HG02571 (cell line): ENCODE results near the gene BMERB1.
"Not testable (repeated sequence)": the region's sequence is repeated elsewhere in the genome, so short reads cannot be mapped to it uniquely, and the experiment has no call there.

Source experiments
- ATAC-seq: cut with Tn5 transposase; IDR thresholded peaks from one replicate; pipeline ENCODE4 v1.9.1; 2021; ENCODE audit warnings: mild to moderate bottlenecking, moderate library complexity; ENCODE audit not compliant: unreplicated experiment

BMERB1 gene

DNA sequence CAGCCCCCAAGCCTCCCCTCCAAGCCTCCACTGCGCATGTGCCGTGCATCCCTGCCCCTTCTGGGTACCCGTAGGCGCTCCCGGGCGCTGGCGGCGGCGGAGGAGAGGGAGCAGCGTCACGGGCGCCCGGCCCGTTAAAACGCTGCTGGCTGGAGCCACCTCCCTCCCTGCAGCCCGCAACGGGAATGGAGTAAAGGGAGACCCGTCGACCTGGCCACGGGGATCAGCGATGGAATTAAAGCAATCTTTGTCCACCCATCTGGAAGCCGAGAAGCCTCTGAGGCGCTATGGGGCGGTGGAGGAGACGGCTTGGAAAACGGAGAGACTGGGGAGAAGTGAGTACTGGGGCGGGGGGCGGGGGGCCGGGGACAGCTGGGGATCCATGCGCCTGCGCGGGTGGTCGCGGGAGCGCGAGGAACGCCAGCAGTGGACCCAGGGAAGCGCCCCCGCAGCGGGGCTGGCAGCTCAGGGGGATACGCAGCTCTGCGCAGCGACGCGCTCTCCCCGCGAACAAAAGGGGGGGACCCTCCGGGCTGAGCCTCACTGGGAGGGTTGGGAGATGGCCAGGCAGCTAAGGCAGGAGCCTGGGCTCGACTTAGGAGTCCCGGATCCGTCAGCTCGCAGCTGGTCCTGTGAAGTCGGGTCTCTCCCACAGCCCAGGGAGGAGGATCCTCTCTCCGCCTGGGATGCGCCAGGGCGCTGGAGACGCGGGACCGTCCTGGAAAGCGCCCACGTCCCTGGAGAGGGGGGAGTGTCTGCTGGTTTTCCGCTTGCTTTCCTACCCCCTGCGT is at the start of gene BMERB1:
TSS of gene BMERB1 (plus strand) at position 164 of the 791 bp plus-strand sequence. CDS start at position 230, 66 bp downstream.
- no peak for ATAC-seq

DNA sequence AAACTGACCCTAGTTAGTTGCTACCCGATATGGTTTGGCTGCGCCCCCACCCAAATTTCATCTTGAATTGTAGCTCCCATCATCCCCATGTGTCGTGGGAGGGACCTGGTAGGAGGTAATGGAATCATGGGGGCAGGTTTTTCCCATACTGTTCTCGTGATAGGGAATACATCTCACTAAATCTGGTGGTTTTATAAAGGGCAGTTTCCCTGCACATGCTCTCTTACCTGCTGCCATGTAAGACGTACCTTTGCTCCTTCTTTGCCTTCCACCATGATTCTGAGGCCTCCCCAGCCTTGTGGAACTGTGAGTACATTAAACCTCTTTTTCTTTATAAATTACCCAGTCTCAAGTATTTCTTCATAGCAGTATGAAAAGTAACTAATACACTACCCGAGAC is 46.3 kb upstream of the BMERB1 start:
- not testable (repeated sequence) for ATAC-seq

DNA sequence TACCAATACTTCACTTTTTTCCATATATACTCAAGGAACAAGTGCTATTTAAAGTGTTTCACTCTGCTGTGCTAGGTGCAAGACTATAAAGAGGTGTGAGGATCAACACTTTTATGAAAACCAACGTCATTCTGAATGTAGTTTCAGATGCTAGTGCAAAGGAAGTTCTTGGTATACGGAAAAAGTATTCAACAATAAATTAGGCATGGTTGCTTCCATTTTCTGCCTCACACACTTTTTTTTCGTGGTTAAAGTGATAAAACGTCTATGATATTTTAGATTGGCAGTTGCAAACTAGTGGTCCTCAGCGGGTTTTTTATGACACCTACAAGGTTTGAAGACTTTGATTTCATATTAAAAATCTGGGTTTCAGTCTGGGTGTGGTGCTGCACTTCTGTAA is 44.5 kb upstream of the BMERB1 start:
- ATAC-seq = not testable (repeated sequence)

DNA sequence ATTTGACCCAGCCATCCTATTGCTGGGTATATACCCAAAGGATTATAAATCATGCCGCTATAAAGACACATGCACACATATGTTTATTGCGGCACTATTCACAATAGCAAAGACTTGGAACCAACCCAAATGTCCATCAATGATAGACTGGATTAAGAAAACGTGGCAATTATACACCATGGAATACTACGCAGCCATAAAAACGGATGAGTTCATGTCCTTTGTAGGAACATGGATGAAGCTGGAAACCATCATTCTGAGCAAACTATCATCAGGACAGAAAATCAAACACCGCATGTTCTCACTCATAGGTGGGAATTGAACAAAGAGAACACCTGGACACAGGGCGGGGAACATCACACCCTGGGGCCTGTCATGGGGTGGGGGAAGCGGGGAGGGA is 41.4 kb upstream of the BMERB1 start:
- ATAC-seq = not testable (repeated sequence)

DNA sequence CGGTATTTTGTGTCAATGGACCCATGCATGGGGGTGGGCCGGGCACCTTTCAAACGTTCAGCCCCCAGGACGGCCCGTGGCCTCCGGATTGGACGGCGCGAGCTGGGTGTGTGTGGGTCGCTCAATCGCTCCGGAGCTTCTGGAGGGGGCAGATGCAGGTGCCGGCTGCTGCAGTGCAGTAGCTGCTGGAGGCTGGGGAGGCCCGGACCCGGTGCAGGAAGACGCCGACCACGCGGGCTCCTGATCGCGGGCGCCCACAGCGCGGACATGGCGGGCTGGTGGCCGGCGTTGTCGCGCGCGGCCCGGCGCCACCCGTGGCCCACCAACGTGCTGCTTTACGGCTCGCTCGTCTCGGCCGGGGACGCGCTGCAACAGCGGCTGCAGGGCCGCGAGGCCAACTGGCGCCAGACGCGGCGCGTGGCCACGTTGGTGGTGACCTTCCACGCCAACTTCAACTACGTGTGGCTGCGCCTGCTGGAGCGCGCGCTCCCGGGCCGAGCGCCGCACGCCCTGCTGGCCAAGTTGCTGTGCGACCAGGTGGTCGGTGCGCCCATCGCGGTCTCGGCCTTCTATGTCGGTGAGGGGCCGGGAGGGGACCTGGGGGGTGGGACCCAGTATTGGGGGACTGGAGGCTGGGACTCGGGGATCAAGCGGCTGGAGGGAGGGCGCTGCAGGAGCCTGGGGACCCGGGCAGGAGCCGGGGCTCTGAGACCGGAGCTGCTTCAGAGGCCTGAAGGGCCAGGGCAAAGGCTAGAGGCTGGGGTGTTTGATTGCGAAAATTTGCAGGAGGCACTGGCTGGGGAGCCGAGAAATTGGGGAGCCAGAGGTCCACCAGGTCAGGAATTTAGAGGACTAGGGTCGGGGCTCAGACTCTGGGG is 38.5 kb upstream of the BMERB1 start, which contains the start of gene MPV17L:
TSS of gene MPV17L (plus strand) at position 124 of the 878 bp plus-strand sequence. CDS start at position 268, 144 bp downstream.
- not testable (repeated sequence) for ATAC-seq

DNA sequence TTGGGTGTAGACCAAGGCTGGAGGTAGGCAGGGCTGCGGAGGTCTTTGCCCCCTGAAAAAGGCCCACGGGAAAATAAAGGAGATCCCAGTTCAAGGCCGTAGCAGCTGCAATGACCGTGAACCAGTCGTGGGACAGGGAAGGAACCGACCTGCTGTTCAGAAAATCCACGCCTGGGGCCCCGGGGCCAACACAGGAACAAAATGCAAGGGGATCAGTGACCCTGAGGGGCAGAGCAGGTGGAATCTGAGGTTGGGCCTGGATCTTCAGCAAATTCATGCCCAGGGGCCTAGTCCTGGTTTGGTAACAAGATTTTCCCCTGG is 37.9 kb upstream of the BMERB1 start:
- ATAC-seq = not testable (repeated sequence)

DNA sequence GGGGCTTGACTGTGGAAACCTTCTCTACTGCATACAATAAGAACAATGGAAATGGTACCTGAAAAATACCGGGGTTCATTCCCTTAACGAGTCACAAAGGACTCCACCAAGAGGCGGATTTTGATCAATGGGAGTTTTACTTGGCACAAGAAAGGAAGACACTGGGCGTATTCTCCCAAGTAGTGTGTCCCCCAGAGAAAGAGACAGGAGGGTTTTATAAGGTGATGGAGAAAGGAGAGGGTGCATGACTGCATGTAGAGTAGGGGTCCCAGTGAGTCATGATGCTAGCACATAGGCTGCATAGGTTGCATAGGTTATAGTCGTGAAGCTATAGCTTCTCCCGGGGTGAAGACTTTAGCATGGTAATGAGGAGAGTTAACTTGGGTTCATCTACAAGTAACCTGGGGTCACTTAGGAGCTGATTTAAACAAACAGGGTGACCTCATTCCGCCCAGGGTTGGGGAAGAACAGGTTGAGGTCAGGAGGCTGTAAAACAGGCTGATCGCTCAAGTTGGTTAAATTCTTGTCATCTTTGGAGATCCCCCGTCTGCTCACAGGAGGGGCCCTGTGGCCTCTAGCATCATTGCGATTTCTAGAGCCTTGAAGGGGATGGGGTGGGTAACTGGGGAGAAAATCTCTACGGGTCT is 37.3 kb upstream of the BMERB1 start:
- ATAC-seq = no peak

DNA sequence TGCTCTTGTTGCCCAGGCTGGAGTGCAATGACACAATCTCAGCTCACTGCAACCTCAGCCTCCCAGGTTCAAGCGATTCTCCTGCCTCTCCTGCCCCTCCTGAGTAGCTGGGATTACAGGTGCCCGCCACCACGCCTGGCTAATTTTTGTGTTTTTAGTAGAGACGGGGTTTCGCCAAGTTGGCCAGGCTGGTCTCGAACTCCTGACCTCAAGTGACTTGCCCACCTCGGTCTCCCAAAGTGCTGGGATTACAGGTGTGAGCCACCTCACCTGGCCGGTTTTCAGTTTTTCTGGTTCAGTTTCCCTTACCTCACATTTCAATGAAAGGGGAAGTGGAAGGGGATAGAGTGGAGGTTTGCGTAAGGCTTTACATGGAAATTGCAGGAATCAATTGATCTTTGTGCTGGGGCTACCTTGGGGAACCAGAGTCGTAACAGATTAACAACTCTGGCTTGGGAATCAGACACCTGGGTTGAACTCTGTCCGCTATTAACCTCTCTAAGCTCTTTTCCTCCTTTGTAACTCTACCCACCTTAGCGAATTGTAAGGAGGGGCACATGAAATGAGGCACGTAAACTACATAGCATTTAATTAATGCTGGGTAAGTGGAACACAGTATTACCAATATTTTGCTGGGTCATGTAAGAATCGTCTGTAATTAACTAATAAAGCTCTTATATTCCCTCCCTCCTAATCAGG is 35.6 kb upstream of the BMERB1 start:
- ATAC-seq = no peak

DNA sequence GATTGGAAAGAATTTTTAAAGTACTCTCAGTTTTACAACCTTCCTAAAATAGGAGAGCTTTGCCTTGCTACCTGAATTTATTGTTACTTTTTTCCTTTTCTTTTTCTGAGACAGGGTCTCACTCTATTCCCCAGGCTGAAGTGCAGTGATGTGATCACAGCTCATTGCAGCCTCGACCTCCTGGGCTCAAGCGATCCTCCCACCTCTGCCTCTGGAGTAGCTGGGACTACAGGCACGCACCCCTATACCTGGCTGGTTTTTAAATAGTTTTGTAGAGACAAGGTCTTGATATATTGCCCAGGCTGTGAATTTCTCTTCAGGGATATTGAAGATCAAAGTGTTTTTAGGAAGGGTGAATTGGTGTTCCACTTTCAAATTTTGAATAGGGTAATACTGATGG is 35.1 kb upstream of the BMERB1 start:
- ATAC-seq = no peak

DNA sequence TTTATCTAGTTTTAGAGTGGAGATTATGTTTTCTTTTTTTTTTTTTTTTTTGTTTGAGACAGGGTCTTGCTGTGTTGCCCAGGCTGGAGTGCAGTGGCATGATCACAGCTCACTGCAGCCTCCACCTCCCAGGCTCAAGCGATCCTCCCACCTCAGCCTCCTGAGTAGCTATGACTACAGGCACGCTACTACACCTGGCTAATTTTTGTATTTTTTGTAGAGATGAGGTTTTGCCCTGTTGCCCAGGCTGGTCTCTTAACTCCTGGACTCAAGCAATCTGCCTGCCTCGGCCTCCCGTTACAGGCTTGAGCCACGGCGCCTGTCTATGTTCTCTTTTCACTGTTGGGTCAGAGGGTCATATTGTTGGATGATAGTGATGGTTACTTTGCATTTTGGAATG is 34.1 kb upstream of the BMERB1 start:
- not testable (repeated sequence) for ATAC-seq

DNA sequence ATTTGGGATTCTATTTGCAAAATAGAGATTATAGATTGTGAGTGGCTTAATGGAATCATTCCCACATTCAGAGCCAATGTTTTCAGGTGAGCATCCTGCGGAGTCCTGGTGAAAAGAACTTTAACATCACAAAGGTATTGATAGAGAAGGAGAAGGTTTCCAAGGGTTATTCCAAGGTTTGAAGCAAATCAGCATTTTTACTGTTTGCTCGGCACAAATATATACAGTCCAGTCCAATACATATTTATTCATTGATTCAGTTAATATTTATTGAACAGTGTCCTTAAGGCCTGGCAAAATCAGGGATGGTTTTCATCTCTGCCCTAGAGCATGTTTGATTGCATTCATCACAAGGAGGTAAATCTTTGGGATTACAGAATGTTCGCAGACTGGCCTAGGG is 32.4 kb upstream of the BMERB1 start:
- no peak for ATAC-seq

DNA sequence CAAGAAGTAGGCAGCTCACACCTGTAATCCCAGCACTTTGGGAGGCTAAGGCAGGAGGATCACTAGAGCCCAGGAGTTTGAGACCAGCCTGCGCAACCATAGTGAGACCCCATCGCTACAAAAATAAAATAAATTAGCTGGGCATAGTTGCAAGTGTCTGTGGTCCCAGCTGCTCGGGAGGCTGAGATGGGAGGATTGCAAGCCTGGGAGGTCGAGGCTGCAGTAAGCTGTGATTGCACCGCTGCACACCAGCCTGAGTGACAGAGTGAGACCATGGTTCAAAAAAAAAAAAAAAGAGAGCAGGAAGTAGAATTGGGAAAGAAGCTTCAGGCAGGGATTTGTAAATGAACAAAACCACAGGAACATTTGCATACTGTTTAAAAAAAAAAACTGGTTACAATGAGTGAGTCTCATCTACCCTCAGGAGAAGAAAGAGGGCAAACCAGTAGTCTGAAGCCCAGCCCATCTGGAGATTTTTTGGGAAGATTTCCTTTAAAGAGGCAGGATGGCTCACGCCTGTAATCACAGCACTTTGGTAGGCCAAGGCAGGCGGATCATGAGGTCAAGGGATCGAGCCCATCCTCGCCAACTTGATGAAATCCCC is 30.9 kb upstream of the BMERB1 start:
- no peak for ATAC-seq

DNA sequence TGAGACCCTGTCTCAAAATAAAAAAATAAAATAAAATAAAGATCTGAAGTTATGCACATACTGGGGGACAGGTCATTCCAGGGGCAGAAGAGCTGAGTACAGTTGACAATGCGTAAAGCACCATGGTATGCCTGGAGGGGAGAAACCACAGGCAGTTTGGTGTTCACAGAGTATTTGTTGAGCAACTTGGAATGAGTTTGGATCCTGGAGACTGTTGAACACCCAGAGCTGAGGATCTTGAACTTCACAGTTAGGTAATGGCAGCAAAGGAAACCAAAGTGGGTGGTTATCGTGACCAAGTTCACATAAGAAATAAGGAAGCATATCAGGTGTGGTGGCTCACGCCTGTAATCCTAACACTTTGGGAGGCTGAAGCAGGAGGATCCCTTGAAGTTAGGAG is 30.3 kb upstream of the BMERB1 start:
- not testable (repeated sequence) for ATAC-seq

DNA sequence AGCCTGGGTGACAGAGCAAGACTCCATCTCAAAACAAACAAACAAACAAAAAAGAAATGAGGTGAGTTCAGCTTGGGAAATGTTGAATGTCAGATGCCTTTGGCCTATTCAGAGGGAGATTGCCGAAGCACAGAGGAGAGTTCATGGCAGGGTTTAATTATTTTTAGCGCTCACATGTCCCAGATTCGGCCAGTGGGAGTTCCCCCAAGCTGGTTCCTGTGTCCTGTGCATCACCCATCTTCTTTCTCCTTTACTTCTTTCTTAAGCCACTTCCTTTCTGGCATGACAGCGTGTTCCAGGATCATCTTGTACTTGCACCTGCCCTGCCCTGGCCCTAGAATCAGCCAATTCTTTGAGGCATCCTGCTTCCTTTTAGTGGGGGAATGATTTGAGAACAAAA is 29.6 kb upstream of the BMERB1 start:
- ATAC-seq = no peak

DNA sequence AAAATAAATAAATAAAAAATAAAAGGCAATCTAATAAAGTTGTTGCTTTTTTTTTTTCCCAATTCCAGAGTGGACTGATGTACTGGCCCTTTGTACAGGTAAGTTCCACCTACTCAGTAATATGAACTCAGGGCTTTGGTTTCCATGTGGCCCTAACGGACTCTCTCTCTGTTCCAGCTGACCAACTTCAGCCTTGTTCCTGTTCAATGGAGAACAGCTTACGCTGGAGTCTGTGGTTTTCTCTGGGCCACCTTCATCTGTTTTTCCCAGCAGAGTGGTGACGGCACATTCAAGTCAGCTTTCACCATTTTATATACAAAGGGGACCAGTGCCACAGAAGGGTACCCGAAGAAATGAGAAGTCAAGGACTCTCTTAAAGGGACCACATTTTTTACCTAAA is 26.6 kb upstream of the BMERB1 start:
- not testable (repeated sequence) for ATAC-seq

DNA sequence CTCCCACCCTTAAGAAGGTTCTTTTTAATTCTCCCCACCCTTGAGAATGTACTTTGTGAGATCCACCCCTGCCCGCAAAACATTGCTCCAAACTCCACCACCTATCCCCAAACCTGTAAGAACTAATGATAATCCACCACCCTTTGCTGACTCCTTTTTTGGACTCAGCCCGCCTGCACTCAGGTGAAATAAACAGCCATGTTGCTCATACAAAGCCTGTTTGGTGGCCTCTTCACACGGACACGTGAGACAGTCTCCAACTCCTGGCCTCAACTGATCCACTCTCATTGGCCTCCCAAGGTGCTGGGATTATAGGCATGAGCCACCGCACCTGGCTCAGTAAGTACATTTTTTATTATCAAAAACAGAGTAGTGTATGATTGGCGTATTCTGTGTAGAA is 24.9 kb upstream of the BMERB1 start:
- ATAC-seq = not testable (repeated sequence)

DNA sequence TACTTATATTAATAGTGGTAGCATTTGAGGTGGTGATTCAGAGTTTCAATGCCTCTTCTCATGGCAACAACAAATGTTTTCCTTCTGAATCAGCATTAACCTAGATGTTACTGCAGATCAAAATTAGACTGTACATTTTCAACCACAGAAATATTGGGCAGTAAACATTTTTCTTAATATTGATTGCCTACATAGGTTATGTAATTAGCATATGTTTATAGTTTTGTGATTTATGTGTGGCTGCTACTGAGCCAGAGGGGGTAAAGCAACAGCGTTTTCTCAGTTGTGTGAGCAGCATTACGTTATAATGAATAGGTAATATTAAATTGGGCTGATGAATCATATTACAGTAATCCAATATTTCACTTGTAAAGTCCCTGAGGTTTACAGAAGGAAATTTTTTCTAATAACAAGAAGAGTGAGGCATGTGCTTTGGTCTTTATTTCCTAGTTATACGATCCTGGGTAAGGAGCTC is 18.8 kb upstream of the BMERB1 start:
- ATAC-seq = no peak

DNA sequence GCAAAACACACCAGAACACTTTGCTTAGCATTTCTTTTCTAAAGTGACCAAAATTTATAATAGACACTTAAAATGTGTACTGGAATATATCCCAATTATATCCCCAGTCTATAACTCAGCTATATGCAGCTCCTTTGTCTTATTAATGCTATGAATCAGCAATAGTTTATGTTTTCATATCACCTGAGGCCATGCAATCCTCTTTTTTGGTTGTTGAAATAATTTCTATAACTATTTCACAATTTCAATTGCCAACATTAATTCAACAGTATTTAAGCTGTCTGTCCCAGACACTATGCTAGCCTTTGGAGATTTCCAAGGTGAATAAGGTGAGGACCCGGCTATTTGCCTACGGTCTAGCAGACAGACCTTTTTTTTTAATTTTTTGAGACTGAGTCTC is 17.2 kb upstream of the BMERB1 start:
- ATAC-seq = no peak

DNA sequence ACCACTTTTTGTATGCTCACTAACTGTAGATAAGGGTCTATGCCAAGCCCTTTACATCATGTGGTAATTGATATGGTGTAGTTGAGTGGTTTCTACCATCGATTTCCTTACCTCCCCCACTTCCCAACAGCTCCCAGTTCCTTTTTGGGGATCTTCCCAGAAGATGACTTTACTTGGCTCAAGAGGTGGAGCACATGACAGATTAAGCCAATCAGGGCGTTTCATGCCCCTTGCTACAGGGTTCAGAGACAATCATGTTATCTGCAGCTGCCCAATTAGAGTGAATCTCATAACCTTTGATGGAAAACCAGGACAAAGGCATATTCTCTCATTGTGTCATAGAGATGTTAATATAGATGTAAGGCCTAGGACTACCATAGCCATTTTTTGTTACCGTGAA is 16.2 kb upstream of the BMERB1 start:
- no peak for ATAC-seq

DNA sequence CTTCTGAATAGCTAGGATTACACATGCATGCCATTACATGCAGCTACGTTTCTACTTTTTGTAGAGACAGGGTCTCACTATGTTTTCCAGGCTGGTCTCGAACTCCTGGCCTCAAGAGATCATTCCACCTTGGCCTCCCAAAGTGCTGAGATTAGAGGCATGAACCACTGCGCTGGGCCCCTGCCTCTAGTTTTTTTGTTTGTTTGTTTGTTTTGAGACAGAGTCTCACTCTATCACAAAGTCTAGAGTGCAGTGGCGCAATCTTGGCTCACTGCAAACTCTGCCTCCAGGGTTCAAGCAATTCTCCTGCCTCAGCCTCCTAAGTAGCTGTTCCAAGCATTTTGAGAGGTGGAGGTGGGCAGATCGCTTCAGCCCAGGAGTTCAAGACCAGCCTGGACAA is 12.7 kb upstream of the BMERB1 start:
- not testable (repeated sequence) for ATAC-seq
